Esophagus squamous epithelium (tissue), 5 donors: ENCODE data around the gene IFIT3. TPM values are rescaled to one million over a fixed set of nuclear protein-coding genes. Genes with fewer than 3 reads are reported as not detected.

ENCODE experiments used
- DNase-seq: peaks from one replicate; lab custom pipeline; 2025; lab: John Stamatoyannopoulos, UW
- H3K27ac ChIP-seq, 4 donors: fragments of 200-600 bp; sonication (generic); one replicate each; pipeline ENCODE4 v1.5.1; 2016 to 2019; ENCODE audit warnings: mild to moderate bottlenecking in 1 of 4
- H3K27me3 ChIP-seq, 4 donors: fragments of 200-600 bp; sonication (generic); 1 replicate in 3 of 4; 2 replicates in 1 of 4; pipeline versions ENCODE4 v1.5.1 to v1.6.0; 2017 to 2021; ENCODE audit warnings: antibody characterized with exemption in 1 of 4
- H3K36me3 ChIP-seq, 3 donors: fragments of 200-600 bp; sonication (generic); one replicate each; pipeline ENCODE4 v1.5.1; 2016 to 2019
- H3K4me1 ChIP-seq, 3 donors: fragments of 200-600 bp; sonication (generic); one replicate each; pipeline ENCODE4 v1.5.1; 2017 to 2019
- H3K4me3 ChIP-seq, 4 donors: fragments of 200-600 bp; sonication (generic); 1 replicate in 3 of 4; 2 replicates in 1 of 4; pipeline ENCODE4 v1.5.1; 2016 to 2019; ENCODE audit warnings: mild to moderate bottlenecking in 2 of 4, moderate library complexity in 1 of 4
- H3K9me3 ChIP-seq, 3 donors: fragments of 200-600 bp; sonication (generic); one replicate each; pipeline ENCODE4 v1.5.1; 2016 to 2019
- POLR2A ChIP-seq, 4 donors: fragments of 450-650 bp; IDR thresholded peaks; one replicate each; pipeline ENCODE4 v1.6.1; 2017; ENCODE audit warnings: antibody characterized with exemption in 4 of 4, mild to moderate bottlenecking in 4 of 4, moderate library complexity in 3 of 4
- WGBS, 2 donors: methylation state at CpG; one replicate each; pipeline ENCODE4 v1.1.5; 2018; 5-methylcytosine and 5-hydroxymethylcytosine counted together
- intact Hi-C: fragments of 100-400 bp; cut with DNase I; formaldehyde crosslinking; loops from one replicate; pipeline ENCODE4 v1.15.0; 2022
- total RNA-seq, 4 donors: library from RNA; depleted of rRNA; stranded (reverse); fragments of >200 nt; gene quantifications; one replicate each; pipeline ENCODE4 v1.1.0, GENCODE V29; 2016
- TF ChIP-seq, protein P1 (sequence below), 6 experiments: fragments of 450-650 bp in 4 of 6; fragments of 200-600 bp in 2 of 6; sonication (generic) in 2 of 6; IDR thresholded peaks; one replicate each; pipeline ENCODE4 v1.5.1; 2016 to 2019; ENCODE audit warnings: antibody characterized with exemption in 6 of 6, mild to moderate bottlenecking in 4 of 6, moderate library complexity in 4 of 6
- donor health status: DM: yes; HTN: yes; CAD: no.

Gene IFIT3
- total RNA-seq, 4 donors from 2014 or later = 1.0 to 14.6 (median 4.2) TPM

DNA sequence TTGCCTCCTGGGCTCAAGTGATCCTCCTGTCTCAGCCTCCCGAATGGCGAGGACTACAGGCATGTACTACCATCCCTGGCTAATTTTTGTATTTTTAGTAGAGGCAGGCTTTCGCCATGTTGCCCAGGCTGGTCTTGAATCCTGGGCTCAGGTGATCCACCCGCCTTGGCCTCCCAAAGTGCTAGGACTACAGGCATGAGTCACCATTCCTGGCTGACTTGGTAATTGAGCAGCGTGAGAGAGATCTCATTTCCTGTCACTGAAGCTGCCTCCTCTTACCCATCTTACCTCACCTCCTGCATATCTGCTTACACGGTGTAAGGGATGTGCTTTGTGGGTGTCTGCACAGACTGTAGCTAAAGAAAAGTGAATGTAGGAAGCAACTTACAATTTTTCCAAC is 9.7 kb downstream of the IFIT3 start:
- Histone ChIP-seq H3K27me3 (no peaks in the 10 kb centered on the region), H3K4me3 (no peak overlapping the region), H3K27ac (no peak overlapping the region), H3K4me1 (peaks cover 18 to 41% (median 27%) of the 10 kb centered on the region in 3 donors), H3K9me3 (no peaks in the 10 kb centered on the region), H3K36me3 (peaks cover 0 to 25% (median 0%) of the 10 kb centered on the region in 3 donors)
- TF ChIP-seq, protein P1, sequence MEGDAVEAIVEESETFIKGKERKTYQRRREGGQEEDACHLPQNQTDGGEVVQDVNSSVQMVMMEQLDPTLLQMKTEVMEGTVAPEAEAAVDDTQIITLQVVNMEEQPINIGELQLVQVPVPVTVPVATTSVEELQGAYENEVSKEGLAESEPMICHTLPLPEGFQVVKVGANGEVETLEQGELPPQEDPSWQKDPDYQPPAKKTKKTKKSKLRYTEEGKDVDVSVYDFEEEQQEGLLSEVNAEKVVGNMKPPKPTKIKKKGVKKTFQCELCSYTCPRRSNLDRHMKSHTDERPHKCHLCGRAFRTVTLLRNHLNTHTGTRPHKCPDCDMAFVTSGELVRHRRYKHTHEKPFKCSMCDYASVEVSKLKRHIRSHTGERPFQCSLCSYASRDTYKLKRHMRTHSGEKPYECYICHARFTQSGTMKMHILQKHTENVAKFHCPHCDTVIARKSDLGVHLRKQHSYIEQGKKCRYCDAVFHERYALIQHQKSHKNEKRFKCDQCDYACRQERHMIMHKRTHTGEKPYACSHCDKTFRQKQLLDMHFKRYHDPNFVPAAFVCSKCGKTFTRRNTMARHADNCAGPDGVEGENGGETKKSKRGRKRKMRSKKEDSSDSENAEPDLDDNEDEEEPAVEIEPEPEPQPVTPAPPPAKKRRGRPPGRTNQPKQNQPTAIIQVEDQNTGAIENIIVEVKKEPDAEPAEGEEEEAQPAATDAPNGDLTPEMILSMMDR (IDR thresholded peaks at IDR 0.05) = no peak
- no peak for TF ChIP-seq POLR2A (IDR thresholded peaks at IDR 0.05)
- DNase-seq = no peak
- intact Hi-C loops = no loop called here
- WGBS, 2 donors = 60 to 63% methylated on average over 6 of the region's 6 CpGs

DNA sequence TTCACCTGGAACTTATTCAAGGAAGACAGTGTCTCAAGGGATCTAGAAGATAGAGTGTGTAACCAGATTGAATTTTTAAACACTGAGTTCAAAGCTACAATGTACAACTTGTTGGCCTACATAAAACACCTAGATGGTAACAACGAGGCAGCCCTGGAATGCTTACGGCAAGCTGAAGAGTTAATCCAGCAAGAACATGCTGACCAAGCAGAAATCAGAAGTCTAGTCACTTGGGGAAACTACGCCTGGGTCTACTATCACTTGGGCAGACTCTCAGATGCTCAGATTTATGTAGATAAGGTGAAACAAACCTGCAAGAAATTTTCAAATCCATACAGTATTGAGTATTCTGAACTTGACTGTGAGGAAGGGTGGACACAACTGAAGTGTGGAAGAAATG is 10.9 kb downstream of the IFIT3 start:
- no peak for DNase-seq
- Histone ChIP-seq H3K36me3 (peaks cover 0 to 25% (median 0%) of the 10 kb centered on the region in 3 donors), H3K27me3 (no peaks in the 10 kb centered on the region), H3K4me1 (peaks cover 6 to 34% (median 15%) of the 10 kb centered on the region in 3 donors), H3K9me3 (no peaks in the 10 kb centered on the region), H3K27ac (no peak overlapping the region), H3K4me3 (no peak overlapping the region)
- TF ChIP-seq, protein P1 (IDR thresholded peaks at IDR 0.05) = no peak
- TF ChIP-seq POLR2A (IDR thresholded peaks at IDR 0.05) = no peak
- intact Hi-C loops = no loop called here
- WGBS, 2 donors = 97 to 98% methylated on average over 3 of the region's 3 CpGs

DNA sequence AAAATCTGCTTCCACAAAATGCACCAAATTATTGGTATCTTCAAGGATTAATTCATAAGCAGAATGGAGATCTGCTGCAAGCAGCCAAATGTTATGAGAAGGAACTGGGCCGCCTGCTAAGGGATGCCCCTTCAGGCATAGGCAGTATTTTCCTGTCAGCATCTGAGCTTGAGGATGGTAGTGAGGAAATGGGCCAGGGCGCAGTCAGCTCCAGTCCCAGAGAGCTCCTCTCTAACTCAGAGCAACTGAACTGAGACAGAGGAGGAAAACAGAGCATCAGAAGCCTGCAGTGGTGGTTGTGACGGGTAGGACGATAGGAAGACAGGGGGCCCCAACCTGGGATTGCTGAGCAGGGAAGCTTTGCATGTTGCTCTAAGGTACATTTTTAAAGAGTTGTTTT is 12.1 kb downstream of the IFIT3 start:
- DNase-seq = no peak
- no peaks in the 10 kb centered on the region for H3K27me3 ChIP-seq
- no peaks in the 10 kb centered on the region for H3K9me3 ChIP-seq
- intact Hi-C loops = no loop called here
- H3K4me1 ChIP-seq = peaks cover 0 to 23% (median 5%) of the 10 kb centered on the region in 3 donors
- 92 to 93% methylated on average over 3 to 4 of the region's 4 CpGs for WGBS, 2 donors
- no peak overlapping the region for H3K27ac ChIP-seq
- peaks cover 0 to 25% (median 0%) of the 10 kb centered on the region in 3 donors for H3K36me3 ChIP-seq
- TF ChIP-seq, protein P1 (IDR thresholded peaks at IDR 0.05) = no peak
- TF ChIP-seq POLR2A (IDR thresholded peaks at IDR 0.05) = no peak
- no peak overlapping the region for H3K4me3 ChIP-seq

DNA sequence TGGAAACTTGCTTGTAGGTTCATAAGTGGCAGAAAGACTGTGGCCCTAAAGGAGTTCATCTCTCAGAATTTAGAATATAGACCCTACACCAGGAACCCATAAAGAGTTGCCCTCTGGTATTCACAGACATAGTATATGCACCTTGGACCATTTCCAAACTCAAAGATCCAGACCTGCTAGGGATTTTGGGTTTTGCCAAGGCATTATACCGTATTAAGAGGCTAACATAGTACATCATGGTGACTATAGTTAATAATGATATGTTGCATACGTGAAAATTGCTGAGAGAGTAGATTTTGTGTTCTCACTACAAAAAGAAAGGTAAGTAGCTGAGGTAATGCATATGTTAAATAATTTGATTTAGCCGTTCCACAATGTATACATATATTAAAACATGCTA is 13.9 kb downstream of the IFIT3 start:
- intact Hi-C loops = no loop called here
- H3K36me3 ChIP-seq = peaks cover 0 to 25% (median 0%) of the 10 kb centered on the region in 3 donors
- no peak for TF ChIP-seq POLR2A (IDR thresholded peaks at IDR 0.05)
- TF ChIP-seq, protein P1 (IDR thresholded peaks at IDR 0.05) = no peak
- 88 to 96% methylated on average over 3 of the region's 3 CpGs for WGBS, 2 donors
- H3K4me3 ChIP-seq = no peak overlapping the region
- H3K27ac ChIP-seq = no peak overlapping the region
- H3K9me3 ChIP-seq = no peaks in the 10 kb centered on the region
- no peaks in the 10 kb centered on the region for H3K27me3 ChIP-seq
- H3K4me1 ChIP-seq = peaks cover 0 to 19% (median 9%) of the 10 kb centered on the region in 3 donors
- no peak for DNase-seq

DNA sequence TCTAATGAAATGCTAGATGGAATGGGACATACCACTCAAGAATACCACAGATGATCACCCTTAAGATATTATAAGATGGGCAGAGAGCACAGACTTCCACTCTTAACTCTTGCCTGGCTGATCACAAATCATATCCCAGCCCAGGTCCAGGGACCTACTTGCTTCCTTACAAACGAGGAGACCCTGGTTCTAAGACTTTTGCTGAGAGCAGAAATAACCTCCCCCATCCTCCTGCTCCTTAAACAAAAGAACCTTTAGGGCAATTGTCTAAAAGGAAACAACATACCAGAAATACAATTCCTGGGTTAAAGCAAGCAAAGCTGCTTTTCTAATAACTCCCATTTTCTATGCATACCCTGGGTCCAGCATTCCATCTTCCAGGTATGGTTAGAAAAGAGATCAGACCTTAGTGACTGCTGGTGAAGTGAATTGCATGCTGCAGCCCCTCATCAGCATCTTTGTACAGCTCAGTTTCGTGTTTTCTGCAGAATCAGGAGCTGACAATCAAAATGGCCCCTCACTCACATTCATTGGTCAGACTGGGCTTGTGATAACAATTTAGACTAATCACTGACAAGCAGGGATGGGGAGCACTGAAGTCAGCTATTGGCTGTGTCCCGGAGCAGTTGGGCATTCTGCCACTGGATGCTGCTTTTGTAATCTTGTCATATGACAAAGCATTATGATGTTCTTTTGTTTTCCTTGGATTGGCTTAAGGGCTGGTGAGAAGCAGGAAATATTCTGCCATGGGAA is 14.6 kb downstream of the IFIT3 start:
- TF ChIP-seq, protein P1 (IDR thresholded peaks at IDR 0.05) = no peak
- TF ChIP-seq POLR2A (IDR thresholded peaks at IDR 0.05) = no peak

More for the DNA sequence above, 14.6 kb downstream of the IFIT3 start:
- H3K4me3 ChIP-seq = no peak overlapping the region
- no peak overlapping the region for H3K27ac ChIP-seq
- DNase-seq = no peak
- H3K36me3 ChIP-seq = peaks cover 0 to 23% (median 0%) of the 10 kb centered on the region in 3 donors
- no peaks in the 10 kb centered on the region for H3K27me3 ChIP-seq
- 44 to 55% methylated on average over 3 of the region's 3 CpGs for WGBS, 2 donors
- intact Hi-C loops = no loop called here
- no peaks in the 10 kb centered on the region for H3K9me3 ChIP-seq
- peaks cover 0 to 20% (median 14%) of the 10 kb centered on the region in 3 donors for H3K4me1 ChIP-seq
